GM23338 (cell line): ENCODE measurements around the gene SIVA1. TPM values are rescaled to one million over a fixed set of nuclear protein-coding genes. Genes with fewer than 3 reads are reported as not detected.

Source experiments
- ATAC-seq: fragments of 200-7000 bp; cut with Tn5 transposase; 3 replicates; pipeline ENCODE4 v1.9.1; 2020
- DNase-seq: peaks from one replicate; pipeline ENCODE4 v3.0.0-alpha.2; 2015; ENCODE audit warnings: low spot score
- H2AFZ ChIP-seq: fragments of 200-600 bp; sonication (generic); 2 replicates; pipeline ENCODE4 v1.8.0; 2016; ENCODE audit warnings: antibody characterized with exemption, mild to moderate bottlenecking, moderate library complexity
- H3F3A ChIP-seq: fragments of 200-600 bp; sonication (generic); replicated peaks from 2 replicates; pipeline ENCODE4 v1.8.0; 2017; ENCODE audit warnings: antibody characterized with exemption, mixed run types, low read depth
- H3K27ac ChIP-seq: fragments of 200-600 bp; sonication (generic); 2 replicates; pipeline ENCODE4 v1.6.1; 2016; ENCODE audit warnings: low read depth
- H3K27me3 ChIP-seq: fragments of 200-600 bp; sonication (generic); 2 replicates; pipeline ENCODE4 v1.8.0; 2016; ENCODE audit warnings: mild to moderate bottlenecking, mixed run types, moderate library complexity; ENCODE audit not compliant: insufficient read depth
- H3K36me3 ChIP-seq: fragments of 200-600 bp; sonication (generic); 2 replicates; pipeline ENCODE4 v1.8.0; 2016; ENCODE audit warnings: mild to moderate bottlenecking; ENCODE audit not compliant: insufficient read depth
- H3K4me1 ChIP-seq: fragments of 200-600 bp; sonication (generic); 2 replicates; pipeline ENCODE4 v1.8.0; 2016; ENCODE audit warnings: mild to moderate bottlenecking, moderate library complexity; ENCODE audit not compliant: insufficient read depth
- H3K4me2 ChIP-seq: fragments of 200-600 bp; sonication (generic); 2 replicates; pipeline ENCODE4 v1.7.1; 2017; ENCODE audit warnings: mixed run types
- H3K4me3 ChIP-seq: fragments of 200-600 bp; sonication (generic); 2 replicates; pipeline ENCODE4 v1.6.1; 2016; ENCODE audit warnings: mixed run types
- H3K79me2 ChIP-seq: fragments of 200-600 bp; sonication (generic); replicated peaks from 2 replicates; pipeline ENCODE4 v1.8.0; 2017; ENCODE audit warnings: mild to moderate bottlenecking; ENCODE audit not compliant: insufficient read depth
- H3K9me2 ChIP-seq: fragments of 200-600 bp; sonication (generic); 2 replicates; pipeline ENCODE4 v1.8.0; 2017; ENCODE audit not compliant: insufficient read depth
- H4K20me1 ChIP-seq: fragments of 200-600 bp; sonication (generic); replicated peaks from 2 replicates; pipeline ENCODE4 v1.8.0; 2017; ENCODE audit warnings: mild to moderate bottlenecking; ENCODE audit not compliant: insufficient read depth
- H3K27ac Mint-ChIP-seq: 2 replicates; pipeline ENCODE4 v1.8.0; 2020; ENCODE audit warnings: inconsistent platforms, mild to moderate bottlenecking, moderate library complexity, mixed read lengths
- H3K27me3 Mint-ChIP-seq: 3 replicates; pipeline ENCODE4 v1.8.0; 2022; ENCODE audit warnings: low read depth, mild to moderate bottlenecking, moderate library complexity, mixed read lengths, inconsistent platforms; ENCODE audit not compliant: insufficient read depth, poor library complexity
- H3K36me3 Mint-ChIP-seq: 3 replicates; pipeline ENCODE4 v1.8.0; 2021; ENCODE audit warnings: low read depth, mild to moderate bottlenecking, inconsistent platforms, moderate library complexity, mixed read lengths
- H3K4me1 Mint-ChIP-seq: 3 replicates; pipeline ENCODE4 v1.8.0; 2020; ENCODE audit warnings: mild to moderate bottlenecking, inconsistent platforms, mixed read lengths
- H3K4me3 Mint-ChIP-seq: 3 replicates; pipeline ENCODE4 v1.8.0; 2021; ENCODE audit warnings: moderate library complexity, mild to moderate bottlenecking, inconsistent platforms, mixed read lengths
- H3K9me3 Mint-ChIP-seq: 3 replicates; pipeline ENCODE4 v1.8.0; 2020; ENCODE audit warnings: moderate library complexity, mild to moderate bottlenecking, inconsistent platforms, mixed read lengths
- EZH2 ChIP-seq: fragments of 200-600 bp; sonication (generic); IDR thresholded peaks from one replicate; pipeline ENCODE4 v1.8.0; 2017; ENCODE audit warnings: antibody characterized with exemption, mild to moderate bottlenecking, low read depth; ENCODE audit not compliant: unreplicated experiment
- JUNB ChIP-seq: IDR thresholded peaks from one replicate; pipeline ENCODE4 v1.6.1; 2016; ENCODE audit warnings: antibody characterized with exemption; ENCODE audit not compliant: unreplicated experiment
- NANOG ChIP-seq: IDR thresholded peaks from 2 replicates; pipeline ENCODE4 v1.6.1; 2016; ENCODE audit warnings: antibody characterized with exemption, borderline replicate concordance
- POLR2AphosphoS5 ChIP-seq: IDR thresholded peaks from 2 replicates; pipeline ENCODE4 v1.6.1; 2016; ENCODE audit warnings: antibody characterized with exemption, low read depth
- STAT1 ChIP-seq: IDR thresholded peaks from one replicate; pipeline ENCODE4 v1.6.1; 2016; ENCODE audit warnings: antibody characterized with exemption; ENCODE audit not compliant: unreplicated experiment
- ZNF114 ChIP-seq: fragments of 250-450 bp; sonication (Bioruptor Pico); IDR thresholded peaks from 2 replicates; pipeline ENCODE4 v1.5.0; 2020; ENCODE audit warnings: mild to moderate bottlenecking, moderate library complexity
- ZNF331 ChIP-seq: fragments of 250-450 bp; sonication (Bioruptor Pico); IDR thresholded peaks from 2 replicates; pipeline ENCODE4 v1.5.0; 2020; ENCODE audit warnings: low read depth, mild to moderate bottlenecking, moderate library complexity
- polyA plus RNA-seq: library from polyadenylated mRNA; unstranded; fragments of >200 nt; fragmentation: Nextera tagmentation; extraction: Ambion mirVana; gene quantifications from 2 replicates; pipeline ENCODE4 v1.2.1, GENCODE V29; 2016
- total RNA-seq: library from RNA; depleted of rRNA; stranded (reverse); fragments of >200 nt; shearing (Covaris generic); gene quantifications from 2 replicates; pipeline ENCODE4 v1.2.3, GENCODE V29; 2014
- TF ChIP-seq, protein P1 (sequence below): IDR thresholded peaks from one replicate; pipeline ENCODE4 v1.6.1; 2018; ENCODE audit warnings: antibody characterized with exemption; ENCODE audit not compliant: unreplicated experiment
- TF ChIP-seq, protein P2 (sequence below): IDR thresholded peaks from 2 replicates; pipeline ENCODE4 v1.6.1; 2016; ENCODE audit warnings: antibody characterized with exemption
- TF ChIP-seq, protein P3 (sequence below), 2 experiments: fragments of 200-600 bp in 1 of 2; sonication (generic) in 1 of 2; conservative IDR thresholded peaks; 2 replicates each; pipeline versions ENCODE4 v1.5.1 to v1.6.1; 2016 to 2017; ENCODE audit warnings: antibody characterized with exemption in 2 of 2, low read depth in 2 of 2, mild to moderate bottlenecking in 2 of 2, moderate library complexity in 1 of 2

The SIVA1 gene
- total and polyA plus RNA-seq, 2 experiments from 2014 or later, result 215 to 392 TPM

DNA sequence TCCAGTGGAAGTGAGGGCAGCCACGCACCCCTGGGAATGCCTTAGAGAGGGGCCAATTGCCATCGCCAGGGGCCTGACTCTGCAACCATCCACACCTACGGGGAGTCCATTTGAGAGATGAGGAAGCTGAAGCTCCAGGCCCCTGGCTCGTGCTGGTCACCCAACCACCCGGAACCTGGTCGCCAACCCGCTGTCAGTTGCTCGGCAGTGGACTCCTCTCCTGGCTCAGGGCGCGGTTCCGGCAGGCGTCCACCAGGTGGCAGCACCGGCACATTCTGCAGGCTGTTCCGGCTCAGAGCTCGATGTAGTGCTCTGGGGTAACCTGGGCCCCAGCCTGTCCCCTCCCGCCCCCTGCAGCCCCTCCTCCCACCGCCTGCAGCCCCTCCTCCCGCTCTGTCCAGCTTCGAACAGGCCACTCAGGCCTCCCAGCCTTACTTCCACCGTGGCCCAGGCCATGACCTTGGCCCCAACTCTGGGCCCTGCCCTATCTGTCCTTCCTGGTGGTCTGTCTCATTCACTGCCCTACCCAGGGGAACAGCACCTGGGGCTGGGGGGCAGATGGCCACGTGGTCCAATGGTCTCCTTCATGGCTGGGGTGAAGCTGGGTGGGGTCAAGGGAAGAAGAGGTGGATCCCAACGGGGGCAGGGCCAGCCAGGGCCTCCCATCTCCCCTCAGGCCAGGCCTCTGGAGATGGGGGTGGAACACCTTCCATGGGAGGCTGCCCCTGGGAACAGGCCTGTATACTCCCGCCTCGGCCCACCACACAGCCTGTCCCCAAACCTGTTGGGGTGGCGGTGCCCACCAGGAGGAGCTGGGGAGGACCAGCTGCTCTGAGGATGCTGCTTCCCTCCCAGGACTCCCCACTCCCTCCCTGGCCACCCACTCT lies 15.7 kb downstream of the SIVA1 start (continued):
- TF ChIP-seq, protein P1, sequence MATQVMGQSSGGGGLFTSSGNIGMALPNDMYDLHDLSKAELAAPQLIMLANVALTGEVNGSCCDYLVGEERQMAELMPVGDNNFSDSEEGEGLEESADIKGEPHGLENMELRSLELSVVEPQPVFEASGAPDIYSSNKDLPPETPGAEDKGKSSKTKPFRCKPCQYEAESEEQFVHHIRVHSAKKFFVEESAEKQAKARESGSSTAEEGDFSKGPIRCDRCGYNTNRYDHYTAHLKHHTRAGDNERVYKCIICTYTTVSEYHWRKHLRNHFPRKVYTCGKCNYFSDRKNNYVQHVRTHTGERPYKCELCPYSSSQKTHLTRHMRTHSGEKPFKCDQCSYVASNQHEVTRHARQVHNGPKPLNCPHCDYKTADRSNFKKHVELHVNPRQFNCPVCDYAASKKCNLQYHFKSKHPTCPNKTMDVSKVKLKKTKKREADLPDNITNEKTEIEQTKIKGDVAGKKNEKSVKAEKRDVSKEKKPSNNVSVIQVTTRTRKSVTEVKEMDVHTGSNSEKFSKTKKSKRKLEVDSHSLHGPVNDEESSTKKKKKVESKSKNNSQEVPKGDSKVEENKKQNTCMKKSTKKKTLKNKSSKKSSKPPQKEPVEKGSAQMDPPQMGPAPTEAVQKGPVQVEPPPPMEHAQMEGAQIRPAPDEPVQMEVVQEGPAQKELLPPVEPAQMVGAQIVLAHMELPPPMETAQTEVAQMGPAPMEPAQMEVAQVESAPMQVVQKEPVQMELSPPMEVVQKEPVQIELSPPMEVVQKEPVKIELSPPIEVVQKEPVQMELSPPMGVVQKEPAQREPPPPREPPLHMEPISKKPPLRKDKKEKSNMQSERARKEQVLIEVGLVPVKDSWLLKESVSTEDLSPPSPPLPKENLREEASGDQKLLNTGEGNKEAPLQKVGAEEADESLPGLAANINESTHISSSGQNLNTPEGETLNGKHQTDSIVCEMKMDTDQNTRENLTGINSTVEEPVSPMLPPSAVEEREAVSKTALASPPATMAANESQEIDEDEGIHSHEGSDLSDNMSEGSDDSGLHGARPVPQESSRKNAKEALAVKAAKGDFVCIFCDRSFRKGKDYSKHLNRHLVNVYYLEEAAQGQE, result no peak
- TF ChIP-seq EZH2, result no peak
- TF ChIP-seq, protein P2, sequence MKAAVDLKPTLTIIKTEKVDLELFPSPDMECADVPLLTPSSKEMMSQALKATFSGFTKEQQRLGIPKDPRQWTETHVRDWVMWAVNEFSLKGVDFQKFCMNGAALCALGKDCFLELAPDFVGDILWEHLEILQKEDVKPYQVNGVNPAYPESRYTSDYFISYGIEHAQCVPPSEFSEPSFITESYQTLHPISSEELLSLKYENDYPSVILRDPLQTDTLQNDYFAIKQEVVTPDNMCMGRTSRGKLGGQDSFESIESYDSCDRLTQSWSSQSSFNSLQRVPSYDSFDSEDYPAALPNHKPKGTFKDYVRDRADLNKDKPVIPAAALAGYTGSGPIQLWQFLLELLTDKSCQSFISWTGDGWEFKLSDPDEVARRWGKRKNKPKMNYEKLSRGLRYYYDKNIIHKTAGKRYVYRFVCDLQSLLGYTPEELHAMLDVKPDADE, result no peak

DNA sequence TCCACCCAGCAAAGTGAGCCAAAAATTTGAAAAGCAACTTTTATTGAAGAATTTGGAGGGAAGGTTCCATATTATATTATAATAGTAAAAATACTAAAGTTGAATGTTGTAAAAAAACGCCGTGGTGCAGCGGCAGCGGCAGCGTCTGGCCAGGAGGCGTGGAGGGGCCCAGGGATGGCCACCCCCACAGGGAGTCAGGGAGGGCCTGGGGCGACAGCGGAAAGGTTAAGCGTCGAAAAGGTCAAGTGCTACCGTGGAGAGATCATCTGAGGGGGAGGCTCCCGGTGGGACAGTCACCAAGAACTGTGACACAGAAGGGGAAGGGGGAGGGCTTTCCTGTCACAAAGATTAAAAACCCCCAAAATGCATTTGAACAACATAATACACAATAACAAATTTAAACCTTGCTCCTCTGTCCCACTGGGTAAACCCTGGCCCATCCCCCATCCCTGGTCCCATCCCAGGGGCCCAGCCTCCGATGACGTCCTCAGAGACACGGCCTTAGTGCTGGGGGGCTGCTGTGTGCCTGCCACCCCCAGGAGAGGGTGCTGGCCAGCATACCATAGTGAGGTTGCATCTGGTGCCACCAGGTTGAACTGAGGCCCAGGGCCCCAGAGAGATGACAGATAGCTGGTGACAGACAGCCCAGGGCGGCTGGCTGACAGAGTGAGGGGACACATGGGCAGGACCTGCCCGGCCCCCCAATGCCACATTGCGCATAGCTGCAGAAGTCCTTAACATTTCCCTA lies 16.6 kb downstream of the SIVA1 start:
- Mint-ChIP-seq H3K36me3 (peaks cover 51% of the 10 kb centered on the region), H3K27ac (peak overlapping the region; percentile 90; the same call in 1 of the 2 replicates), H3K27me3 (peaks cover 3% of the 10 kb centered on the region), H3K4me1 (peaks cover 17% of the 10 kb centered on the region), H3K9me3 (peaks cover 12% of the 10 kb centered on the region), H3K4me3 (no peak overlapping the region)
- DNase-seq (no peak), ATAC-seq (no peak)
- H3K27ac ChIP-seq, result no peak overlapping the region
- peak overlapping the region; percentile 14; the same call in 1 of the 2 replicates for H3K4me2 ChIP-seq
- peaks cover 9% of the 10 kb centered on the region; the same call in 1 of the 2 replicates for H3F3A ChIP-seq
- H4K20me1 ChIP-seq, result no peaks in the 10 kb centered on the region
- H3K4me1 ChIP-seq, result peaks cover 11% of the 10 kb centered on the region
- H2AFZ ChIP-seq, result no peak overlapping the region
- H3K36me3 ChIP-seq, result 0 out of 2 replicates have a peak, but pooled peaks cover 5% of the 10 kb centered on the region
- no peak overlapping the region for H3K4me3 ChIP-seq
- TF ChIP-seq, protein P1, result no peak
- no peak for TF ChIP-seq JUNB
- TF ChIP-seq STAT1, result no peak
- no peak for TF ChIP-seq POLR2AphosphoS5
- TF ChIP-seq, protein P2, result no peak
- no peak for TF ChIP-seq NANOG
- TF ChIP-seq, protein P3, sequence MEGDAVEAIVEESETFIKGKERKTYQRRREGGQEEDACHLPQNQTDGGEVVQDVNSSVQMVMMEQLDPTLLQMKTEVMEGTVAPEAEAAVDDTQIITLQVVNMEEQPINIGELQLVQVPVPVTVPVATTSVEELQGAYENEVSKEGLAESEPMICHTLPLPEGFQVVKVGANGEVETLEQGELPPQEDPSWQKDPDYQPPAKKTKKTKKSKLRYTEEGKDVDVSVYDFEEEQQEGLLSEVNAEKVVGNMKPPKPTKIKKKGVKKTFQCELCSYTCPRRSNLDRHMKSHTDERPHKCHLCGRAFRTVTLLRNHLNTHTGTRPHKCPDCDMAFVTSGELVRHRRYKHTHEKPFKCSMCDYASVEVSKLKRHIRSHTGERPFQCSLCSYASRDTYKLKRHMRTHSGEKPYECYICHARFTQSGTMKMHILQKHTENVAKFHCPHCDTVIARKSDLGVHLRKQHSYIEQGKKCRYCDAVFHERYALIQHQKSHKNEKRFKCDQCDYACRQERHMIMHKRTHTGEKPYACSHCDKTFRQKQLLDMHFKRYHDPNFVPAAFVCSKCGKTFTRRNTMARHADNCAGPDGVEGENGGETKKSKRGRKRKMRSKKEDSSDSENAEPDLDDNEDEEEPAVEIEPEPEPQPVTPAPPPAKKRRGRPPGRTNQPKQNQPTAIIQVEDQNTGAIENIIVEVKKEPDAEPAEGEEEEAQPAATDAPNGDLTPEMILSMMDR (conservative IDR thresholded peaks at IDR 0.05; ENCODE audit: low read depth in 2 of 2), result no peak
- no peak for TF ChIP-seq EZH2
- no peak for TF ChIP-seq ZNF114
- TF ChIP-seq ZNF331 (CRISPR knock-in tag), result no peak
- no peaks in the 10 kb centered on the region; the same call in 1 of the 2 replicates for H3K9me2 ChIP-seq
- H3K27me3 ChIP-seq, result no peaks in the 10 kb centered on the region
- H3K79me2 ChIP-seq, result no peaks in the 10 kb centered on the region
